A673 (cell line): ENCODE measurements around the gene CENPT. TPM values are rescaled to one million over a fixed set of nuclear protein-coding genes. Genes with fewer than 3 reads are reported as not detected.

Source experiments
- BruUV-seq: library from RNA; stranded (reverse); fragments of 400-500 nt; replicated peaks from 2 replicates; lab custom pipeline; 2021; lab: Mats Ljungman, UMichigan
- CTCF ChIA-PET: fragments of 300-600 bp; sonication (Branson Sonifier 250); formaldehyde crosslinking; loops from one replicate; lab custom pipeline; 2022; ENCODE audit warnings: antibody characterized with exemption; lab: Charles Lee
- POLR2A ChIA-PET: fragments of 300-600 bp; sonication (Branson Sonifier 250); formaldehyde crosslinking; loops from one replicate; lab custom pipeline; 2022; ENCODE audit warnings: antibody characterized with exemption; ENCODE audit not compliant: low non-redundant PET; lab: Charles Lee
- DNase-seq: peaks from one replicate; pipeline ENCODE4 v3.0.0-alpha.2; 2015; ENCODE audit warnings: low spot score
- H3K27ac ChIP-seq: fragments of 200-600 bp; sonication (generic); 2 replicates; pipeline ENCODE4 v1.5.1; 2016; ENCODE audit warnings: mixed run types, low read depth, mild to moderate bottlenecking, mixed read lengths, antibody characterized with exemption, low read length; ENCODE audit not compliant: poor library complexity, severe bottlenecking
- H3K27me3 ChIP-seq: fragments of 200-600 bp; sonication (generic); replicated peaks from 2 replicates; pipeline ENCODE4 v1.6.1; 2017; ENCODE audit warnings: mixed run types, low read depth, mild to moderate bottlenecking, mixed read lengths, antibody characterized with exemption, low read length; ENCODE audit not compliant: insufficient read depth, poor library complexity
- H3K36me3 ChIP-seq: fragments of 200-600 bp; sonication (generic); 2 replicates; pipeline ENCODE4 v1.6.1; 2016; ENCODE audit warnings: mixed run types, mild to moderate bottlenecking, mixed read lengths, antibody characterized with exemption, low read length; ENCODE audit not compliant: insufficient read depth, poor library complexity, severe bottlenecking
- H3K4me1 ChIP-seq: fragments of 200-600 bp; sonication (generic); 2 replicates; pipeline ENCODE4 v1.6.1; 2017; ENCODE audit warnings: mixed run types, mild to moderate bottlenecking, mixed read lengths, antibody characterized with exemption, low read length; ENCODE audit not compliant: insufficient read depth, poor library complexity, severe bottlenecking
- H3K4me3 ChIP-seq: fragments of 200-600 bp; sonication (generic); 2 replicates; pipeline ENCODE4 v1.5.1; 2016; ENCODE audit warnings: low read depth, mixed run types, mild to moderate bottlenecking, mixed read lengths, low read length; ENCODE audit not compliant: poor library complexity, severe bottlenecking
- H3K9me3 ChIP-seq: fragments of 200-600 bp; sonication (generic); 2 replicates; pipeline ENCODE4 v1.6.1; 2016; ENCODE audit warnings: mixed run types, low read depth, mild to moderate bottlenecking, mixed read lengths, antibody characterized with exemption, low read length; ENCODE audit not compliant: poor library complexity, severe bottlenecking
- EZH2 ChIP-seq: fragments of 200-600 bp; sonication (generic); IDR thresholded peaks from 2 replicates; pipeline ENCODE4 v1.6.1; 2017; ENCODE audit warnings: borderline replicate concordance, low read depth, mild to moderate bottlenecking, mixed read lengths, antibody characterized with exemption, low read length; ENCODE audit not compliant: poor library complexity, severe bottlenecking
- intact Hi-C: fragments of 100-400 bp; cut with micrococcal nuclease; formaldehyde crosslinking; loops from one replicate; pipeline ENCODE4 v1.10.0; 2022; ENCODE audit not compliant: unreplicated experiment
- total RNA-seq: library from RNA; stranded (reverse); gene quantifications from 2 replicates; pipeline ENCODE4 v1.2.3, GENCODE V29; 2021
- TF ChIP-seq, protein P1 (sequence below): fragments of 300-800, 200-600 bp; sonication (generic); conservative IDR thresholded peaks from 2 replicates; pipeline ENCODE4 v1.5.1; 2017; ENCODE audit warnings: low read depth, mild to moderate bottlenecking, antibody characterized with exemption, low read length, moderate library complexity, mixed read lengths

The CENPT gene
- total RNA-seq, 1 experiment from 2014 or later: 52.9 TPM

DNA sequence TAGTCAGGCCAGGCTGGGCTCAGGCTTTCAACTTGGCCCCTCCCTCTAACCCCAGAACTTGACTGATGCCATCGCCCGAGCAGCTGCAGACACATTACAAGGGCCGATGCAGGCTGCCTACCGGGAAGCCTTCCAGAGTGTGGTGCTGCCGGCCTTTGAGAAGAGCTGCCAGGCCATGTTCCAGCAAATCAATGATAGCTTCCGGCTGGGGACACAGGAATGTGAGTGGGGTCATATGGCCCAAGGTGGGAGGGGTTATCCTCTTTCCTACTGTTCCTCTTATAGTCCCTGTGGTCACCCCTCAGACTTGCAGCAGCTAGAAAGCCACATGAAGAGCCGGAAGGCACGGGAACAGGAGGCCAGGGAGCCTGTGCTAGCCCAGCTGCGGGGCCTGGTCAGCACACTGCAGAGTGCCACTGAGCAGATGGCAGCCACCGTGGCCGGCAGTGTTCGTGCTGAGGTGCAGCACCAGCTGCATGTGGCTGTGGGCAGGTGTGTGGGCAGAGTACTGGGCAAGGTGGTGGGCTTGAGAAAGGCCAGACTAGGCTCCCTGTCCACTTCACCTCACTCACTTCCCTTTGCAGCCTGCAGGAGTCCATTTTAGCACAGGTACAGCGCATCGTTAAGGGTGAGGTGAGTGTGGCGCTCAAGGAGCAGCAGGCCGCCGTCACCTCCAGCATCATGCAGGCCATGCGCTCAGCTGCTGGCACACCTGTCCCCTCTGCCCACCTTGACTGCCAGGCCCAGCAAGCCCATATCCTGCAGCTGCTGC is 35.1 kb upstream of the CENPT start:
- H3K4me1 ChIP-seq: peaks cover 11% of the 10 kb centered on the region
- intact Hi-C loops: loop anchor here (1.0 kb wide), 1 partner anchor 46 kb away; no protein-coding TSS in a partner anchor
- H3K9me3 ChIP-seq: no peaks in the 10 kb centered on the region
- TF ChIP-seq, protein P1, sequence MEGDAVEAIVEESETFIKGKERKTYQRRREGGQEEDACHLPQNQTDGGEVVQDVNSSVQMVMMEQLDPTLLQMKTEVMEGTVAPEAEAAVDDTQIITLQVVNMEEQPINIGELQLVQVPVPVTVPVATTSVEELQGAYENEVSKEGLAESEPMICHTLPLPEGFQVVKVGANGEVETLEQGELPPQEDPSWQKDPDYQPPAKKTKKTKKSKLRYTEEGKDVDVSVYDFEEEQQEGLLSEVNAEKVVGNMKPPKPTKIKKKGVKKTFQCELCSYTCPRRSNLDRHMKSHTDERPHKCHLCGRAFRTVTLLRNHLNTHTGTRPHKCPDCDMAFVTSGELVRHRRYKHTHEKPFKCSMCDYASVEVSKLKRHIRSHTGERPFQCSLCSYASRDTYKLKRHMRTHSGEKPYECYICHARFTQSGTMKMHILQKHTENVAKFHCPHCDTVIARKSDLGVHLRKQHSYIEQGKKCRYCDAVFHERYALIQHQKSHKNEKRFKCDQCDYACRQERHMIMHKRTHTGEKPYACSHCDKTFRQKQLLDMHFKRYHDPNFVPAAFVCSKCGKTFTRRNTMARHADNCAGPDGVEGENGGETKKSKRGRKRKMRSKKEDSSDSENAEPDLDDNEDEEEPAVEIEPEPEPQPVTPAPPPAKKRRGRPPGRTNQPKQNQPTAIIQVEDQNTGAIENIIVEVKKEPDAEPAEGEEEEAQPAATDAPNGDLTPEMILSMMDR: no peak
- TF ChIP-seq EZH2: no peak
- CTCF ChIA-PET: interaction anchor here (2.4 kb wide), 1 partner anchor 45 kb away, joined by 15 read pairs; no protein-coding TSS in a partner anchor
- no peak for DNase-seq
- H3K4me3 ChIP-seq: no peak overlapping the region
- no peak overlapping the region for H3K27ac ChIP-seq
- BruUV-seq: no TSS peak
- peaks cover 68% of the 10 kb centered on the region for H3K36me3 ChIP-seq
- no peaks in the 10 kb centered on the region for H3K27me3 ChIP-seq
- POLR2A ChIA-PET: no interaction called here

DNA sequence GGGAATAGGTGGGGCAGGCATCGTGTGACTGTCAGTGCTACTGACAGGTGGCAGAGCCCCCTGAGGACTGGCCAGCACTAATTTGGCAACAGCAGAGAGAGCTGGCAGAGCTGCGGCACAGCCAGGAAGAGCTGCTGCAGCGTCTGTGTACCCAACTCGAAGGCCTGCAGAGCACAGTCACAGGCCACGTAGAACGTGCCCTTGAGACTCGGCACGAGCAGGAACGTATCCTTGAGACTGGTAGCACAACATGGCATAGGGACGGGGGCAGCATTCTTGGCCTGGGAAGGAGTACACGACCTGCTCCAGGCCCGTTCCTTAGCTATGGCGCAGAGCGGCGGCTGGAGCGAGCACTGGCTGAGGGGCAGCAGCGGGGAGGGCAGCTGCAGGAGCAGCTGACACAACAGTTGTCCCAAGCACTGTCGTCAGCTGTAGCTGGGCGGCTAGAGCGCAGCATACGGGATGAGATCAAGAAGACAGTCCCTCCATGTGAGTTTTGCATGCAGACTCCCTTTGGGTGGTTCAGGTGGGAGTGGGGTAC is 34.2 kb upstream of the CENPT start:
- Histone ChIP-seq H3K9me3 (no peaks in the 10 kb centered on the region), H3K4me3 (no peak overlapping the region), H3K27ac (no peak overlapping the region), H3K4me1 (peaks cover 11% of the 10 kb centered on the region), H3K36me3 (peaks cover 76% of the 10 kb centered on the region), H3K27me3 (no peaks in the 10 kb centered on the region)
- ChIA-PET POLR2A (interaction anchor here (0.7 kb wide), 1 partner anchor 10 kb away, joined by 3 read pairs; no protein-coding TSS in a partner anchor), CTCF (no interaction called here)
- no peak for TF ChIP-seq EZH2
- TF ChIP-seq, protein P1: no peak
- intact Hi-C loops: no loop called here
- DNase-seq: no peak
- BruUV-seq: no TSS peak

DNA sequence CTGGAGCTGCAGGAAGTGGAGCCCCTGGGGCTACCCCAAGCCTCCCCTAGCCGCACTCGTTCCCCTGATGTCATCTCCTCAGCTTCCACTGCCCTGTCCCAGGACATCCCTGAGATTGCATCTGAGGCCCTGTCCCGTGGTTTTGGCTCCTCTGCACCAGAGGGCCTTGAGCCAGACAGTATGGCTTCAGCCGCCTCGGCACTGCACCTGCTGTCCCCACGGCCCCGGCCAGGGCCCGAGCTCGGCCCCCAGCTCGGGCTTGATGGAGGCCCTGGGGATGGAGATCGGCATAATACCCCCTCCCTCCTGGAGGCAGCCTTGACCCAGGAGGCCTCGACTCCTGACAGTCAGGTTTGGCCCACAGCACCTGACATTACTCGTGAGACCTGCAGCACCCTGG is 33.1 kb upstream of the CENPT start:
- no peaks in the 10 kb centered on the region for H3K9me3 ChIP-seq
- ChIA-PET CTCF (no interaction called here), POLR2A (no interaction called here)
- no peak overlapping the region for H3K4me3 ChIP-seq
- no peak for DNase-seq
- peaks cover 75% of the 10 kb centered on the region for H3K36me3 ChIP-seq
- no TSS peak for BruUV-seq
- TF ChIP-seq, protein P1: no peak
- TF ChIP-seq EZH2: no peak
- peaks cover 11% of the 10 kb centered on the region for H3K4me1 ChIP-seq
- intact Hi-C loops: no loop called here
- no peak overlapping the region for H3K27ac ChIP-seq
- no peaks in the 10 kb centered on the region for H3K27me3 ChIP-seq
